Liver (tissue), 9 donors: ENCODE results near the gene PTPN4. TPM values are rescaled to one million over a fixed set of nuclear protein-coding genes. Genes with fewer than 3 reads are reported as not detected.

Experiments used
- DNase-seq: peaks from one replicate; pipeline ENCODE4 v3.0.0-alpha.2; 2017; ENCODE audit warnings: low spot score
- H3K27ac ChIP-seq, 2 donors: one replicate each; pipeline ENCODE4 v1.7.0; 2013; ENCODE audit warnings: inconsistent platforms in 2 of 2, low read length in 2 of 2, control low read depth in 1 of 2, low read depth in 1 of 2, mild to moderate bottlenecking in 1 of 2
- H3K27me3 ChIP-seq, 4 donors: one replicate each; pipeline versions ENCODE4 v1.6.1 to v1.7.0; 2013; ENCODE audit warnings: low read length in 3 of 4, inconsistent platforms in 1 of 4, mild to moderate bottlenecking in 1 of 4, moderate library complexity in 1 of 4; ENCODE audit not compliant: control insufficient read depth in 4 of 4, insufficient read depth in 4 of 4
- H3K36me3 ChIP-seq, 4 donors: one replicate each; pipeline versions ENCODE4 v1.6.1 to v1.7.0; 2013; ENCODE audit warnings: low read length in 3 of 4, mild to moderate bottlenecking in 3 of 4, low read depth in 1 of 4, moderate library complexity in 1 of 4; ENCODE audit not compliant: control insufficient read depth in 4 of 4, insufficient read depth in 3 of 4
- H3K4me1 ChIP-seq, 4 donors: one replicate each; pipeline versions ENCODE4 v1.6.1 to v1.7.0; 2013; ENCODE audit warnings: low read length in 3 of 4, mild to moderate bottlenecking in 3 of 4, moderate library complexity in 1 of 4; ENCODE audit not compliant: control insufficient read depth in 4 of 4, insufficient read depth in 4 of 4
- H3K4me3 ChIP-seq, 3 donors: one replicate each; pipeline versions ENCODE4 v1.6.1 to v1.7.0; 2013; ENCODE audit warnings: low read length in 3 of 3, control low read depth in 1 of 3, low read depth in 1 of 3, mild to moderate bottlenecking in 1 of 3
- H3K9ac ChIP-seq, 2 donors: one replicate each; pipeline ENCODE4 v1.7.0; 2013; ENCODE audit warnings: low read length in 2 of 2, mild to moderate bottlenecking in 2 of 2, moderate library complexity in 2 of 2, control low read depth in 1 of 2, low read depth in 1 of 2
- H3K9me3 ChIP-seq, 4 donors: one replicate each; pipeline versions ENCODE4 v1.6.1 to v1.7.0; 2013; ENCODE audit warnings: low read length in 3 of 4; ENCODE audit not compliant: control insufficient read depth in 4 of 4
- ATF3 ChIP-seq: IDR thresholded peaks from 2 replicates; pipeline ENCODE4 v1.6.1; 2016; ENCODE audit warnings: antibody characterized with exemption
- EGR1 ChIP-seq, 2 donors: IDR thresholded peaks; 2 replicates each; pipeline ENCODE4 v1.6.1; 2016 to 2018; ENCODE audit warnings: antibody characterized with exemption in 2 of 2, low read depth in 2 of 2
- FOXA1 ChIP-seq: IDR thresholded peaks from 2 replicates; pipeline ENCODE4 v1.6.1; 2016; ENCODE audit warnings: antibody characterized with exemption
- FOXA2 ChIP-seq: IDR thresholded peaks from 2 replicates; pipeline ENCODE4 v1.6.1; 2016; ENCODE audit warnings: antibody characterized with exemption
- HNF4A ChIP-seq, 2 donors: conservative IDR thresholded peaks; 2 replicates each; pipeline ENCODE4 v1.6.1; 2016; ENCODE audit warnings: antibody characterized with exemption in 2 of 2, mild to moderate bottlenecking in 2 of 2
- HNF4G ChIP-seq: IDR thresholded peaks from 2 replicates; pipeline ENCODE4 v1.6.1; 2016; ENCODE audit warnings: antibody characterized with exemption
- JUND ChIP-seq, 2 donors: IDR thresholded peaks; 2 replicates each; pipeline ENCODE4 v1.6.1; 2016; ENCODE audit warnings: antibody characterized with exemption in 2 of 2
- MAX ChIP-seq: IDR thresholded peaks from 2 replicates; pipeline ENCODE4 v1.6.1; 2016; ENCODE audit warnings: antibody characterized with exemption
- NR2F2 ChIP-seq: IDR thresholded peaks from 2 replicates; pipeline ENCODE4 v1.6.1; 2016; ENCODE audit warnings: antibody characterized with exemption
- RAD21 ChIP-seq, 2 donors: IDR thresholded peaks; 2 replicates each; pipeline ENCODE4 v1.6.1; 2016; ENCODE audit warnings: antibody characterized with exemption in 2 of 2, mild to moderate bottlenecking in 2 of 2
- RXRA ChIP-seq, 2 donors: IDR thresholded peaks; 2 replicates each; pipeline ENCODE4 v1.6.1; 2017 to 2018; ENCODE audit warnings: antibody characterized with exemption in 2 of 2, mild to moderate bottlenecking in 1 of 2
- SP1 ChIP-seq: IDR thresholded peaks from 2 replicates; pipeline ENCODE4 v1.6.1; 2018; ENCODE audit warnings: antibody characterized with exemption, mild to moderate bottlenecking
- TAF1 ChIP-seq: conservative IDR thresholded peaks from 2 replicates; pipeline ENCODE4 v1.6.1; 2016; ENCODE audit warnings: antibody characterized with exemption, mild to moderate bottlenecking
- YY1 ChIP-seq: IDR thresholded peaks from 2 replicates; pipeline ENCODE4 v1.6.1; 2016; ENCODE audit warnings: antibody characterized with exemption, mild to moderate bottlenecking
- WGBS: extraction: QIAGEN DNeasy Blood & Tissue Kit; methylation state at CpG from one replicate; pipeline ENCODE4 v1.1.7; 2013; 5-methylcytosine and 5-hydroxymethylcytosine counted together
- polyA plus RNA-seq, 2 donors: library from polyadenylated mRNA; stranded (reverse) in 1 of 2; unstranded in 1 of 2; fragments of 200-250 nt in 1 of 2; fragments of >200 nt in 1 of 2; fragmentation: Nextera tagmentation in 1 of 2; extraction: Ambion mirVana in 1 of 2; gene quantifications; one replicate each; pipeline versions ENCODE4 v1.2.1 to v1.2.3, GENCODE V29; 2013 to 2015
- total RNA-seq, 2 donors: library from RNA; depleted of rRNA; stranded (reverse); fragments of >200 nt; gene quantifications; one replicate each; pipeline ENCODE4 v1.2.3, GENCODE V29; 2014
- TF ChIP-seq, protein P1 (sequence below): IDR thresholded peaks from 2 replicates; pipeline ENCODE4 v1.6.1; 2016; ENCODE audit warnings: antibody characterized with exemption, mild to moderate bottlenecking
- TF ChIP-seq, protein P2 (sequence below): fragments of 150-350 bp; IDR thresholded peaks from 2 replicates; pipeline ENCODE4 v1.5.1; 2017; ENCODE audit warnings: improper control_type of control experiment, low read depth, low read length; ENCODE audit not compliant: missing input control
- donor health status: healthy.
- donor health status: healthy.
- donor health status: healthy.
- donor health status: healthy.
- donor health status: healthy.

The PTPN4 gene
- total and polyA plus RNA-seq, 4 donors = 4.2 to 34.6 (median 9.5) TPM

GRCh38 chr2:119901013-119901412, 141.3 kb downstream of the PTPN4 start:
- 97% methylated on average over 2 of the region's 2 CpGs for WGBS
- TF ChIP-seq TAF1 (no peak), RAD21 (IDR thresholded peaks at IDR 0.05) (no peak), ATF3 (no peak), HNF4G (no peak), JUND (IDR thresholded peaks at IDR 0.05) (no peak), RXRA (IDR thresholded peaks at IDR 0.05) (no peak), MAX (no peak), NR2F2 (no peak), HNF4A (conservative IDR thresholded peaks at IDR 0.05) (no peak), FOXA2 (no peak), FOXA1 (no peak), YY1 (no peak)
- TF ChIP-seq, protein P1, sequence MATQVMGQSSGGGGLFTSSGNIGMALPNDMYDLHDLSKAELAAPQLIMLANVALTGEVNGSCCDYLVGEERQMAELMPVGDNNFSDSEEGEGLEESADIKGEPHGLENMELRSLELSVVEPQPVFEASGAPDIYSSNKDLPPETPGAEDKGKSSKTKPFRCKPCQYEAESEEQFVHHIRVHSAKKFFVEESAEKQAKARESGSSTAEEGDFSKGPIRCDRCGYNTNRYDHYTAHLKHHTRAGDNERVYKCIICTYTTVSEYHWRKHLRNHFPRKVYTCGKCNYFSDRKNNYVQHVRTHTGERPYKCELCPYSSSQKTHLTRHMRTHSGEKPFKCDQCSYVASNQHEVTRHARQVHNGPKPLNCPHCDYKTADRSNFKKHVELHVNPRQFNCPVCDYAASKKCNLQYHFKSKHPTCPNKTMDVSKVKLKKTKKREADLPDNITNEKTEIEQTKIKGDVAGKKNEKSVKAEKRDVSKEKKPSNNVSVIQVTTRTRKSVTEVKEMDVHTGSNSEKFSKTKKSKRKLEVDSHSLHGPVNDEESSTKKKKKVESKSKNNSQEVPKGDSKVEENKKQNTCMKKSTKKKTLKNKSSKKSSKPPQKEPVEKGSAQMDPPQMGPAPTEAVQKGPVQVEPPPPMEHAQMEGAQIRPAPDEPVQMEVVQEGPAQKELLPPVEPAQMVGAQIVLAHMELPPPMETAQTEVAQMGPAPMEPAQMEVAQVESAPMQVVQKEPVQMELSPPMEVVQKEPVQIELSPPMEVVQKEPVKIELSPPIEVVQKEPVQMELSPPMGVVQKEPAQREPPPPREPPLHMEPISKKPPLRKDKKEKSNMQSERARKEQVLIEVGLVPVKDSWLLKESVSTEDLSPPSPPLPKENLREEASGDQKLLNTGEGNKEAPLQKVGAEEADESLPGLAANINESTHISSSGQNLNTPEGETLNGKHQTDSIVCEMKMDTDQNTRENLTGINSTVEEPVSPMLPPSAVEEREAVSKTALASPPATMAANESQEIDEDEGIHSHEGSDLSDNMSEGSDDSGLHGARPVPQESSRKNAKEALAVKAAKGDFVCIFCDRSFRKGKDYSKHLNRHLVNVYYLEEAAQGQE = no peak
- TF ChIP-seq, protein P2, sequence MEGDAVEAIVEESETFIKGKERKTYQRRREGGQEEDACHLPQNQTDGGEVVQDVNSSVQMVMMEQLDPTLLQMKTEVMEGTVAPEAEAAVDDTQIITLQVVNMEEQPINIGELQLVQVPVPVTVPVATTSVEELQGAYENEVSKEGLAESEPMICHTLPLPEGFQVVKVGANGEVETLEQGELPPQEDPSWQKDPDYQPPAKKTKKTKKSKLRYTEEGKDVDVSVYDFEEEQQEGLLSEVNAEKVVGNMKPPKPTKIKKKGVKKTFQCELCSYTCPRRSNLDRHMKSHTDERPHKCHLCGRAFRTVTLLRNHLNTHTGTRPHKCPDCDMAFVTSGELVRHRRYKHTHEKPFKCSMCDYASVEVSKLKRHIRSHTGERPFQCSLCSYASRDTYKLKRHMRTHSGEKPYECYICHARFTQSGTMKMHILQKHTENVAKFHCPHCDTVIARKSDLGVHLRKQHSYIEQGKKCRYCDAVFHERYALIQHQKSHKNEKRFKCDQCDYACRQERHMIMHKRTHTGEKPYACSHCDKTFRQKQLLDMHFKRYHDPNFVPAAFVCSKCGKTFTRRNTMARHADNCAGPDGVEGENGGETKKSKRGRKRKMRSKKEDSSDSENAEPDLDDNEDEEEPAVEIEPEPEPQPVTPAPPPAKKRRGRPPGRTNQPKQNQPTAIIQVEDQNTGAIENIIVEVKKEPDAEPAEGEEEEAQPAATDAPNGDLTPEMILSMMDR = no peak
- H3K9me3 ChIP-seq = no peaks in the 10 kb centered on the region
- no peaks in the 10 kb centered on the region for H3K4me1 ChIP-seq
- peaks cover 0 to 7% (median 3%) of the 10 kb centered on the region in 4 donors for H3K36me3 ChIP-seq
- H3K27me3 ChIP-seq = no peaks in the 10 kb centered on the region
- H3K9ac ChIP-seq = no peak overlapping the region
- DNase-seq = no peak
- no peak overlapping the region for H3K4me3 ChIP-seq
- no peak overlapping the region for H3K27ac ChIP-seq

DNA sequence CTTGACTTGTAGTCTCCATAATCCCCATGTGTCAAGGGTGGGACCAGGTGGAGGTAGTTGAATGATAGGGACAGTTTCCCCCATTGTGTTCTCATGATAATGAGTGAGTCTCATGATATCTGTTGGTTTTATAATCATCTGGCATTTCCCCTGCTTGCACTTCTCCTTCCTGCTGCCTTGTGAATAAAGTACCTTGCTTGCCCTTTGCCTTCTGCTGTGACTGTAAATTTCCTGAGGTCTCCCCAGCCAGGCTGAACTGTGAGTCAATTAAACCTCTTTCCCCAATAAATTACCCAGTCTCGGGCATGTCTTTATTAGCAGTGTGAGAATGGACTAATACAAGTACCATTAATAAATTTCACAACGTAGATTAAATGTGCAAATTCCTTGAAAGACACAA, 150.8 kb downstream of the PTPN4 start:
- no peak for TF ChIP-seq FOXA2
- TF ChIP-seq, protein P1 = no peak
- TF ChIP-seq ATF3 = no peak
- no peak for TF ChIP-seq SP1
- TF ChIP-seq YY1 = no peak
- no peak for TF ChIP-seq HNF4A (conservative IDR thresholded peaks at IDR 0.05)
- TF ChIP-seq TAF1 = no peak
- no peak for TF ChIP-seq JUND (IDR thresholded peaks at IDR 0.05)
- no peak for TF ChIP-seq EGR1 (IDR thresholded peaks at IDR 0.05; ENCODE audit: low read depth in 2 of 2)
- no peaks in the 10 kb centered on the region for H3K36me3 ChIP-seq
- no peak overlapping the region for H3K9ac ChIP-seq
- H3K4me3 ChIP-seq = no peak overlapping the region
- H3K27ac ChIP-seq = no peak overlapping the region
- no peaks in the 10 kb centered on the region for H3K9me3 ChIP-seq
- no peaks in the 10 kb centered on the region for H3K27me3 ChIP-seq
- no peaks in the 10 kb centered on the region for H3K4me1 ChIP-seq
- DNase-seq = no peak
- WGBS = 97% methylated on average over 2 of the region's 2 CpGs
